H54 (cell line): Measurements from ENCODE around the gene PISD.

Source experiments
- DNase-seq: peaks from one replicate; pipeline ENCODE4 v3.0.0; 2011; ENCODE audit warnings: low spot score, mixed read lengths; ENCODE audit not compliant: insufficient read length
- FAIRE-seq: peaks from 3 replicates; lab custom pipeline; 2011; peaks lifted over from hg19 to GRCh38; lab: Jason Lieb, UNC
- POLR2A ChIP-seq: IDR thresholded peaks from 2 replicates; pipeline ENCODE4 v1.6.1; 2011; ENCODE audit warnings: low read depth, mild to moderate bottlenecking, low read length

PISD gene

GRCh38 chr22:31623592-31624304 lies 38.3 kb downstream of the PISD start:
- FAIRE-seq (no peak), DNase-seq (no peak)
- no peak for TF ChIP-seq POLR2A

GRCh38 chr22:31622980-31623379 lies 39.0 kb downstream of the PISD start:
- TF ChIP-seq POLR2A = no peak
- DNase-seq = no peak
- FAIRE-seq = no peak

- no peak for FAIRE-seq
- TF ChIP-seq POLR2A = no peak
- no peak for DNase-seq
Observed at GRCh38 chr22:31621507-31622124, 40.4 kb downstream of the PISD start.

- FAIRE-seq = no peak
Observed at GRCh38 chr22:31620756-31621480, 41.1 kb downstream of the PISD start.

GRCh38 chr22:31619611-31620300 lies 42.3 kb downstream of the PISD start:
- no peak for DNase-seq
- FAIRE-seq = no peak
- no peak for TF ChIP-seq POLR2A

More at GRCh38 chr22:31620756-31621480, 41.1 kb downstream of the PISD start:
- no peak for DNase-seq
- TF ChIP-seq POLR2A = no peak

GRCh38 chr22:31618471-31619176 lies 43.4 kb downstream of the PISD start:
- FAIRE-seq (no peak), DNase-seq (no peak)
- no peak for TF ChIP-seq POLR2A

GRCh38 chr22:31618057-31618456 lies 44.0 kb downstream of the PISD start:
- no peak for TF ChIP-seq POLR2A
- DNase-seq (no peak), FAIRE-seq (no peak)

GRCh38 chr22:31616315-31616980 lies 45.6 kb downstream of the PISD start:
- DNase-seq (no peak), FAIRE-seq (no peak)
- no peak for TF ChIP-seq POLR2A

GRCh38 chr22:31615940-31616314 lies 46.1 kb downstream of the PISD start:
- no peak for FAIRE-seq
- TF ChIP-seq POLR2A = no peak
- no peak for DNase-seq

GRCh38 chr22:31615491-31615860 lies 46.5 kb downstream of the PISD start:
- no peak for TF ChIP-seq POLR2A
- FAIRE-seq (no peak), DNase-seq (no peak)

GRCh38 chr22:31614781-31615490 lies 47.1 kb downstream of the PISD start:
- FAIRE-seq (no peak), DNase-seq (no peak)
- TF ChIP-seq POLR2A = no peak

GRCh38 chr22:31613904-31614296 lies 48.1 kb downstream of the PISD start:
- TF ChIP-seq POLR2A = no peak
- DNase-seq (no peak), FAIRE-seq (no peak)
